PC-3 (cell line): ENCODE data around the gene IL12RB1. TPM values are rescaled to one million over a fixed set of nuclear protein-coding genes. Genes with fewer than 3 reads are reported as not detected.
A peak's percentile ranks its signal among the peaks of the same experiment; 100 is the strongest.

Experiments used
- ATAC-seq: fragments of 200-7000 bp; cut with Tn5 transposase; 2 replicates; pipeline ENCODE4 v1.9.1; 2020; ENCODE audit warnings: mild to moderate bottlenecking, moderate library complexity
- BruUV-seq: library from RNA; stranded (reverse); fragments of 400-500 nt; replicated peaks from 2 replicates; lab custom pipeline; 2021; lab: Mats Ljungman, UMichigan
- CTCF ChIA-PET: fragments of 300-600 bp; sonication (Branson Sonifier 250); formaldehyde crosslinking; loops from one replicate; lab custom pipeline; 2022; ENCODE audit warnings: antibody characterized with exemption; lab: Charles Lee
- POLR2A ChIA-PET: fragments of 300-600 bp; sonication (Branson Sonifier 250); formaldehyde crosslinking; loops from one replicate; lab custom pipeline; 2022; ENCODE audit warnings: antibody characterized with exemption; ENCODE audit not compliant: unreplicated experiment; lab: Charles Lee
- DNase-seq: peaks from one replicate; pipeline ENCODE4 v3.0.0-alpha.2; 2015
- H2AFZ ChIP-seq: fragments of 300-600 bp; sonication (generic); 2 replicates; pipeline ENCODE4 v1.6.0; 2016; ENCODE audit warnings: antibody characterized with exemption, low read length
- H3F3A ChIP-seq: fragments of 300-600 bp; sonication (generic); one replicate; pipeline ENCODE4 v1.6.0; 2017; ENCODE audit warnings: antibody characterized with exemption, low read length, control low read depth, mild to moderate bottlenecking; ENCODE audit not compliant: unreplicated experiment
- H3K27ac ChIP-seq: fragments of 300-600 bp; sonication (generic); 2 replicates; pipeline ENCODE4 v1.5.1; 2016; ENCODE audit warnings: mild to moderate bottlenecking, low read length
- H3K27me3 ChIP-seq: fragments of 300-600 bp; sonication (generic); 2 replicates; pipeline ENCODE4 v1.6.1; 2016; ENCODE audit warnings: low read length, mixed read lengths
- H3K36me3 ChIP-seq: fragments of 300-600 bp; sonication (generic); 2 replicates; pipeline ENCODE4 v1.6.1; 2016; ENCODE audit warnings: low read depth, mixed run types, low read length, mixed read lengths
- H3K4me1 ChIP-seq: fragments of 300-600 bp; sonication (generic); 2 replicates; pipeline ENCODE4 v1.5.1; 2016; ENCODE audit warnings: low read length; ENCODE audit not compliant: insufficient read depth
- H3K4me2 ChIP-seq: fragments of 300-600 bp; sonication (generic); 2 replicates; pipeline ENCODE4 v1.6.0; 2016; ENCODE audit warnings: low read length
- H3K4me3 ChIP-seq: fragments of 300-600 bp; sonication (generic); 2 replicates; pipeline ENCODE4 v1.5.1; 2016; ENCODE audit warnings: mild to moderate bottlenecking, low read length, mixed read lengths
- H3K79me2 ChIP-seq: fragments of 300-600 bp; sonication (generic); 2 replicates; pipeline ENCODE4 v1.6.1; 2017; ENCODE audit warnings: low read length, mixed read lengths
- H3K9ac ChIP-seq: fragments of 300-600 bp; sonication (generic); 2 replicates; pipeline ENCODE4 v1.6.0; 2016; ENCODE audit warnings: mild to moderate bottlenecking, low read length
- H3K9me2 ChIP-seq: fragments of 300-600 bp; sonication (generic); replicated peaks from 2 replicates; pipeline ENCODE4 v1.6.1; 2016; ENCODE audit warnings: mixed run types, low read length, mixed read lengths
- H3K9me3 ChIP-seq: fragments of 300-600 bp; sonication (generic); 2 replicates; pipeline ENCODE4 v1.6.1; 2016; ENCODE audit warnings: low read length, mixed read lengths
- H4K20me1 ChIP-seq: fragments of 300-600 bp; sonication (generic); 2 replicates; pipeline ENCODE4 v1.6.1; 2016; ENCODE audit warnings: low read length, mixed read lengths
- EZH2 ChIP-seq: fragments of 300-600 bp; sonication (generic); IDR thresholded peaks from one replicate; pipeline ENCODE4 v1.6.1; 2017; ENCODE audit warnings: antibody characterized with exemption, mild to moderate bottlenecking, low read length; ENCODE audit not compliant: unreplicated experiment
- EZH2phosphoT487 ChIP-seq: fragments of 300-600 bp; sonication (generic); IDR thresholded peaks from 2 replicates; pipeline ENCODE4 v1.6.1; 2018; ENCODE audit warnings: mild to moderate bottlenecking, antibody characterized with exemption, low read length, borderline replicate concordance
- intact Hi-C: fragments of 100-400 bp; cut with micrococcal nuclease; formaldehyde crosslinking; loops from 2 replicates; pipeline ENCODE4 v1.9.0; 2023
- total RNA-seq: library from RNA; depleted of rRNA; stranded (reverse); fragments of >200 nt; gene quantifications from 2 replicates; pipeline ENCODE4 v1.2.3, GENCODE V29; 2014
- TF ChIP-seq, protein P1 (sequence below): fragments of 300-600 bp; sonication (generic); conservative IDR thresholded peaks from 2 replicates; pipeline ENCODE4 v1.5.1; 2017; ENCODE audit warnings: antibody characterized with exemption, low read depth, mild to moderate bottlenecking, low read length

IL12RB1 gene
- total RNA-seq, 1 experiment from 2014 or later, result not detected

- no peaks in the 10 kb centered on the region for H4K20me1 ChIP-seq
- H3K4me1 ChIP-seq, result peaks cover 22% of the 10 kb centered on the region
- peak overlapping the region; percentile 72 for H3K4me2 ChIP-seq
- no peaks in the 10 kb centered on the region for H3K27me3 ChIP-seq
- peak; percentile 91 for ATAC-seq
- no peaks in the 10 kb centered on the region for H3K79me2 ChIP-seq
- DNase-seq, result peak; percentile 91
- CTCF ChIA-PET, result interaction anchor here (0.6 to 1.2 kb wide), 2 partner anchors 22 to 92 kb away, joined by 3 read pairs; no protein-coding TSS in a partner anchor
- POLR2A ChIA-PET, result interaction anchor here (0.5 kb wide), 2 partner anchors 9 to 92 kb away, joined by 3 to 6 read pairs; no protein-coding TSS in a partner anchor
- intact Hi-C loops, result no loop called here
- H3F3A ChIP-seq, result no peaks in the 10 kb centered on the region
- H2AFZ ChIP-seq, result no peak overlapping the region
- no peaks in the 10 kb centered on the region for H3K9me2 ChIP-seq
- peak overlapping the region; percentile 32; the same call in 1 of the 2 replicates for H3K4me3 ChIP-seq
- peak overlapping the region; percentile 70 for H3K27ac ChIP-seq
- TF ChIP-seq EZH2phosphoT487 (no peak), EZH2 (no peak)
- TF ChIP-seq, protein P1, sequence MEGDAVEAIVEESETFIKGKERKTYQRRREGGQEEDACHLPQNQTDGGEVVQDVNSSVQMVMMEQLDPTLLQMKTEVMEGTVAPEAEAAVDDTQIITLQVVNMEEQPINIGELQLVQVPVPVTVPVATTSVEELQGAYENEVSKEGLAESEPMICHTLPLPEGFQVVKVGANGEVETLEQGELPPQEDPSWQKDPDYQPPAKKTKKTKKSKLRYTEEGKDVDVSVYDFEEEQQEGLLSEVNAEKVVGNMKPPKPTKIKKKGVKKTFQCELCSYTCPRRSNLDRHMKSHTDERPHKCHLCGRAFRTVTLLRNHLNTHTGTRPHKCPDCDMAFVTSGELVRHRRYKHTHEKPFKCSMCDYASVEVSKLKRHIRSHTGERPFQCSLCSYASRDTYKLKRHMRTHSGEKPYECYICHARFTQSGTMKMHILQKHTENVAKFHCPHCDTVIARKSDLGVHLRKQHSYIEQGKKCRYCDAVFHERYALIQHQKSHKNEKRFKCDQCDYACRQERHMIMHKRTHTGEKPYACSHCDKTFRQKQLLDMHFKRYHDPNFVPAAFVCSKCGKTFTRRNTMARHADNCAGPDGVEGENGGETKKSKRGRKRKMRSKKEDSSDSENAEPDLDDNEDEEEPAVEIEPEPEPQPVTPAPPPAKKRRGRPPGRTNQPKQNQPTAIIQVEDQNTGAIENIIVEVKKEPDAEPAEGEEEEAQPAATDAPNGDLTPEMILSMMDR, result no peak
- H3K9me3 ChIP-seq, result no peaks in the 10 kb centered on the region
- no peak overlapping the region for H3K9ac ChIP-seq
- BruUV-seq, result no TSS peak
- H3K36me3 ChIP-seq, result no peaks in the 10 kb centered on the region
These were observed 57.0 kb downstream of the IL12RB1 start for GRCh38 chr19:18029617-18030338.

GRCh38 chr19:18027151-18027550 lies 59.6 kb downstream of the IL12RB1 start:
- ChIA-PET POLR2A (no interaction called here), CTCF (no interaction called here)
- Histone ChIP-seq H2AFZ (no peak overlapping the region), H3K9me2 (no peaks in the 10 kb centered on the region), H3K4me2 (no peak overlapping the region), H3K9me3 (no peaks in the 10 kb centered on the region), H3K27me3 (no peaks in the 10 kb centered on the region), H3K79me2 (no peaks in the 10 kb centered on the region), H3K27ac (no peak overlapping the region), H3F3A (no peaks in the 10 kb centered on the region), H3K4me3 (no peak overlapping the region), H3K4me1 (peaks cover 22% of the 10 kb centered on the region), H4K20me1 (no peaks in the 10 kb centered on the region), H3K36me3 (no peaks in the 10 kb centered on the region), H3K9ac (no peak overlapping the region)
- BruUV-seq, result no TSS peak
- intact Hi-C loops, result no loop called here
- no peak for TF ChIP-seq EZH2phosphoT487
- TF ChIP-seq, protein P1, result no peak
- TF ChIP-seq EZH2, result no peak
- no peak for DNase-seq
- ATAC-seq, result no peak
